ENCODE measurements around the gene PTGDS.

The PTGDS gene

DNA sequence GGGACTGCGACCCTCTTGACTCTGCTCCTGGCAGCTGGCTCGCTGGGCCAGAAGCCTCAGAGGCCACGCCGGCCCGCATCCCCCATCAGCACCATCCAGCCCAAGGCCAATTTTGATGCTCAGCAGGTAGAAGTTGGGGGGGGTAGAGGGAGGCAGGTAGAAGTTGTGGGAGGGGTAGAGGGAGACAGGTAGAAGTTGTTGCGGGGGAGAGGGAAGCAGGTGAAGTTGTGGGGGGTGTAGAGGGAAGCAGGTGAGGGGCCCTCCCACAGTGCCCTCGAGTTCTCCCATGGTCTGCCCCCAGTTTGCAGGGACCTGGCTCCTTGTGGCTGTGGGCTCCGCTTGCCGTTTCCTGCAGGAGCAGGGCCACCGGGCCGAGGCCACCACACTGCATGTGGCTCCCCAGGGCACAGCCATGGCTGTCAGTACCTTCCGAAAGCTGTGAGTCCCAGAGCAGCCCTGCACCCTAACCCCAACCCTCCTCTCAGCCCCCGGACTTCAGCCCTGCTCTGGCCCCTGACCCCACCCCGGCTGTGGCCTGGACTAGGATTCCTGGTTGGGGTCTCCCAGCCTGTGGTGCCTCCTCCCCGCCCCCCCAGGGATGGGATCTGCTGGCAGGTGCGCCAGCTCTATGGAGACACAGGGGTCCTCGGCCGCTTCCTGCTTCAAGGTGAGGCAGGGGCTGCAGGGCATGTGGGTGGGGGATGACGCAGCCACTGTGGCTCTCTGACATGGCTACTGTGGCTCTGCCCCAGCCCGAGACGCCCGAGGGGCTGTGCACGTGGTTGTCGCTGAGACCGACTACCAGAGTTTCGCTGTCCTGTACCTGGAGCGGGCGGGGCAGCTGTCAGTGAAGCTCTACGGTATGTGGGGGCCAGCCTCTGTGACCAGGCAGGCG is 31.7 kb upstream of the PTGDS start:
- DNase-seq (ENCODE audit: low read depth) = no peak

DNA sequence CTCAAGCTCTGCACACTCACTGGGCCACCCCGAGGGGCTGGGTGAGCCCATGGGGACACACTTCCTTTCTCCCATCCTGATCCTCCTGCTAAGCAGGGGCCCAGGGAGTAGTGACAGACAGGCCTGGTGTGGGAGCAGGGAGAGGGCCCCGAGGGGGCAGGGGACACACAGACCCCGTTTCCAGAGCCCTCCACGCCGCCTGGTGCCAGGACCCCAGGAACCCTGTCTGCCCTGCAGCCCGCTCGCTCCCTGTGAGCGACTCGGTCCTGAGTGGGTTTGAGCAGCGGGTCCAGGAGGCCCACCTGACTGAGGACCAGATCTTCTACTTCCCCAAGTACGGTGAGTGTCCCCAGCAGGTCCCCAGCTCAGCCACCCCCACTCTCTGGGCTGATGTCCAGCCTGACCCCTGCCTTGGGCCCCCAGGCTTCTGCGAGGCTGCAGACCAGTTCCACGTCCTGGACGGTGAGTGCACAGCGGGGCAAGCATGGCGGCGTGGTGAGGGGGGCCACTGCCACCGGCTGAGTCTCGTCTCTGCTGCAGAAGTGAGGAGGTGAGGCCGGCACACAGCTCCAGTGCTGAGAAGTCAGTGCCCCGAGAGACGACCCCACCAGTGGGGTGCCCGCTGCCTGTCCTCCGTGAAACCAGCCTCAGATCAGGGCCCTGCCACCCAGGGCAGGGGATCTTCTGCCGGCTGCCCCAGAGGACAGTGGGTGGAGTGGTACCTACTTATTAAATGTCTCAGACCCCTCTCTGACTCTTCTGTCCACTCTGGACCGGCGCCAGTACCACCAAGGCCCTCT is 30.9 kb upstream of the PTGDS start:
- no peak for DNase-seq (ENCODE audit: low read depth)

DNA sequence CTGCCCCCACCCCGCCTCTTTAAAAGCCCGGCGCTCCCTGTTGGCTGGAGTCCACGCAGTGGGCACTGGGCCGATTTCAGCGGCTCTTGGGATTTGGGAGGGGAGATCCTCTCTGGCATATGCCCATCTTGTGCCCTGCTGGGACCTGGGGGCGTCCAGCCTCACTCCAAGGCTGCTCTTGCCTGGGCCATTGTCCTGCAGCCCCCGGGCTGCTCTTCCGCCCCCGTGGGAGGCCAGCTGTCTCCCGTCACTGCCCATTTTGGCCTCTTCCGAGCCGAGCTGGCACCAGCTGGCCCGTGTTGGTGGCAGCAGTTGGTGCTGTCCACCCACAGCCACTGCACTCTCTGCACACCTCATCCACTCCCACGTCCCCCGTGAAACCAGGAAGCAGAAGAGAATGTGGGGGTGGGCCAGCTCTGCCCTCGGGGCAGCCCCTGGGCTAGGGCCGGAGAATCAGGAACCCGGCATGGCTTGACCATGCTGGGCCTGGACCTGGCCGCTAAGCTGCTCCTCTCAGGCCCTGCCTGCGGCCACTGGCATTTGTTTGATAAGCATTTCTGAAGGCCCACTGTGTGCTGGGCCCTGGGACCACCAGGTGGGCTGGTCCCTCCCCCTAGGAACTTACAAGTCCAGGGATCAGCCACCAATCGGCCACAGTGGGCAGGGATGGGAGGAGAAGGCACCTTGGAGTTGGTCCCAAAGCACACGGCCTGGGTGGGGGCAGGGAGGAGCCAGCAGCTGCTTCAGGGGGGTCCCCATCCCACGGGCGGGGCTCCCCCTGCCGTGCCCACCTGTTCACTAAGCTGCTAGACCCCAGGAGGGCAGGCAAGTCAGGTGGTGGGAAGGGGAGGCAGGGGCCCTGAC is 30.0 kb upstream of the PTGDS start:
- DNase-seq (ENCODE audit: low read depth) = no peak

DNA sequence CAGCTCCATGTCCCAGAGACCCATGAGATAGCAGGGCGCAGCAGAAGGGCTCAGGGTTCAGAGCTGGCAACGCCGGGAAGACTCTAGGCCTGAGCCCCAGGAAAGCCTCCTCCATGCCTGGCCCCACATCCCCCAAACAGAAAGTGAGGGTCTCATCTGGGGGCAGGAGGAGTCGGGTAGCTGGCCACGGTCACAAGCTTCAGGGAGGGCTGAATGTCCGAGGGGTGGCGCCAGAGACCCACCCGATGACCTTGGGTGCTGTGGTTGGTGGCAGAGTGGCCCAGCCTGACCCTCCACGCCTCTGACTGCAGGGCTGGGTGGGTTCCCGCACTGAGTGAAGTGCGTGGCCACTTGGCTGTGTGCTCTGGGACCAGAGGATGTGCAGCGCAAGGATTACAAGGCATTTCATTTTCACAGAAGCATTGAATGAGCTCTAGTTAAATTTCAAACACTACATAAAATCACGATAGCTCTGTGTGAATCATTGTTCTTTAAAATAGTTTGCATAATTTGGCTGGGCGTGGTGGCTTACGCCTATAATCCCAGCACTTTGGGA is 29.3 kb upstream of the PTGDS start:
- DNase-seq (ENCODE audit: low read depth) = no peak

DNA sequence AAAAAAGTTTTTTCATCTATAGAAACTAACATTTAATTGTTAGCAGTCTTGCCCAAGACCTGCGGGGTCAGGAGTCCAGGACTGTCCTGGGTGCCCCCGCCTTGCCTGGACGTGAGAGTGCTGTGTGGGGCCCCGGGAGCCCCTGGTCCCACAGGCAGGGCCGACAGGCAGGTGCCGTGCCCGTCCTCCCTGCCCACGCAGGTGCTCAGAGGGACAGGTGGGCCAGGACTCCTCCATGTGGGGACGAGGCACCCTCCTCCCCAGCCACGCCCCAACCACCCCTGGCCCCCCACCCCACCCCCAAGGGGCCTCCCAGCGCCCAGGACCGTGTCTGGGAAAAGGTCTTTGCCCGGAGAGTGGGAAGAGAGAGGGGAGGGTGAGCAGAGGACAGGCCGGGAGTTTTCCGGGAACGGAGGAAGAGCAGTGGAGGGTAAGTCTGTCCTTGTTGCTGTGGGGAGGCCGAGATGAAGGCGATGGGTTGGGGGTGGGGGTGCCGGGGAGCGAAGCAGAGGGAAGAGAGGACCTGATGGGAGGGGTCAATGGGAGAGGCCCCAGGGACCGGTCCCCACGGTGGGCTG is 28.0 kb upstream of the PTGDS start:
- no peak for DNase-seq (ENCODE audit: low read depth)

DNA sequence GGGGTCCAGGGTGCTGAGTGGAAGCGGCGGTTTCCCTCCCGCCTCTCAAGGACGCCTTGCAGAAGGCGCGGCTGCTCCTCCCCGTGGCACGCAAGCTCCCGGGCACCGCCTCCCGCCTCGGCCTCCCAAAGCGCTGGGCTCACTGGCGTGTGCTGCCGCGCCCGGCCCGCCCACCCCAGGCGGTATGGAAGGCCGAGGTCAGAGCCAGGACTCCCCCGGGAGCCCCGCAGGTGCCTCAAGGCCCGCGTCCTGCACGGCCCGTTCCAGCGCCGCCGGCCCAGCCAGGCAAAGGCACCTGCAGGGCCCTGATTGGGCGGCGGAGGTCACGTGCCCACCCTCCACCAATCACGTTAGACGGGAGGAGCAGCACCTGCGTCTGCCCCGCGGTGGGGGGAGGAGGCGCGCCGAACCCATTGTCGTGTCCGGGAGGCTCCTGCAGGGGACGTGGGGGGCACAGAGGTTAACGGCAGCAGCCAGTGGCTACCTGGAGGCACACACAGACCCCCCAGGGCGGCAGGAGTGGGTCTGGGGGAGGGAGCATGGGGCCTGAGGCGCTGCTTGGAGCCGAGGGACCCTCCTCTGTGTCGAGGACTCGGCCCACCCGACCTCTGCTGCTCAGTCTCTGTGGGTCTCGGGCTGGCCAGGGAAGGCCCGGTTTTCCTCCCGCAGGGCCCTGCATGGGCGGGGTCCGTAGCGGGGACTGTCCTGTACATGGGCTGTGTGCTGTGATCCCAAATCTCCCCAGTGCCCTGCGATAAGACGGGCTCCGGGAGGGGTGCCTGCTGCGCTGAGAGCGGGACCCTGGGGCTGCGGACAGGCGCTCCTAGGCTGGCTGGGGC is 27.3 kb upstream of the PTGDS start:
- DNase-seq (ENCODE audit: low read depth) = peak; percentile 93

DNA sequence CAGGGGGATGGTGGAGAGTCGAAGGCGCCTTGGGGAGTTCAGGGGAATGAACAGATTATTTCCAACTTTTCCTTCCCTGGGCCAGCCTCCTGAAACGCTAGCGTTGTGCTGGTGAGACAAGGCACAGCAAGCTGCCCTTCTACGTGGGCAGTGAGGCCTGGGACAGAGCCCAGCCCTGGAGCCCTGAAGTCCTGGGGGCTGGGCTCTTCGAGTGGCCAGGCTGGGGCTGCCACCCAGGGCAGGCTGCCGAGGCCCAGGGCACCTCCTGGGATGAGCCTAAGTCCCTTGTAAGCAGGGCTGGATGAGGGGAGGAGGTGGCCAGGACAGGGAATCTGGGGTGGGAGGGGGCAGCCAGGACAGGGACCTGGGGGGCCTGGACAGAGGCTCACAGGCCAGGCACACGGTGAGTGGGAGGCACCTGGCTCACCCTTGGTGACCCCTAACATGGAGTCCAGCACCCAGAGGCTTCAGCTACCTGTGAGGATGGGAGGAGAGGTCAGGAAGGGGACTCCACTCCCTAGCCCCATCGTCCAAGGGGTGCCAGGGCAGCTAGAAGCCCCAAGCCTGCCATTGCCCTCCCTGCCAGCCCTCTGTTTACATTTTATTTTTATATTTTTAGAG is 26.5 kb upstream of the PTGDS start:
- no peak for DNase-seq (ENCODE audit: low read depth)

DNA sequence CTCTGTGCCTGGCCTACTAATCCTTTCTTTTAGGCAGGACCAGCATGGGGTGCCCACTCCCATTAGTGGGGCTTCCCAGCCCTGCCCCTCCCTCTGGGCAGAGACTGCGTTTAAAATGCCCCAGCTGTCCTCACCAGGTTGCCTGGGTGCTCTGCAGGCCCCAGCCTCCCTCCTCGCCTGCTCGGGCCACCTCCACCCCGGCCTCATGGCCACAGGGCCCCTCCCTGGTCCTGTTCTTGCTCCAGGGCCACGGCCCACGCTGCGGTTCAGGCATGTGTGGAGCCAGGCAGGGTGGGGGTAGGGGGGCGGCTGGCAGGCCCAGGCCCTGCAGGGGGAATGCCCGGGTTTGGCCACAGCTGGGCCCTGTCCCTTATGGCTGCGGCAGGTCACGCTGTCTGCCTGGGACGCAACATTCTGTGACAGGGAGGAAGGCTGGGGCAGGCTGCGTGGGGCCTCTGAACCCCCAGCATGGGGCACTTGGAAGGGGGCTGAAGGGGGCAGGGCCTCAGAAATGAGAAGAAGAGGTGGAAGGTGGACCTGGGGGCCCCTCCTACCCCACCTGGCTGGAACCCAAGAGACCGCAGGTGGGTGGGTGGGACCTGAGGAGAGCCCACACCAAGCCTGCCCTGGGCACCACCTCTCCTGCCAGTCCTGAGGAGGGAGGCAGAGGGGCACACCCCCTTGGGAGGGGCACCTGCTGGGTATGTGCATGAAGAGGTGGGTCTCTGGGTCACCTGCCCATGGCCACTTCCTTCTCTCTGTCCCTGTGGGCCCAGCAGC is 25.6 kb upstream of the PTGDS start, which contains the start of gene LCN12:
LCN12 (plus strand) TSS at position 733 of the 780 bp plus-strand sequence. CDS start 55 bp downstream, outside the sequence.
- no peak for DNase-seq (ENCODE audit: low read depth)

DNA sequence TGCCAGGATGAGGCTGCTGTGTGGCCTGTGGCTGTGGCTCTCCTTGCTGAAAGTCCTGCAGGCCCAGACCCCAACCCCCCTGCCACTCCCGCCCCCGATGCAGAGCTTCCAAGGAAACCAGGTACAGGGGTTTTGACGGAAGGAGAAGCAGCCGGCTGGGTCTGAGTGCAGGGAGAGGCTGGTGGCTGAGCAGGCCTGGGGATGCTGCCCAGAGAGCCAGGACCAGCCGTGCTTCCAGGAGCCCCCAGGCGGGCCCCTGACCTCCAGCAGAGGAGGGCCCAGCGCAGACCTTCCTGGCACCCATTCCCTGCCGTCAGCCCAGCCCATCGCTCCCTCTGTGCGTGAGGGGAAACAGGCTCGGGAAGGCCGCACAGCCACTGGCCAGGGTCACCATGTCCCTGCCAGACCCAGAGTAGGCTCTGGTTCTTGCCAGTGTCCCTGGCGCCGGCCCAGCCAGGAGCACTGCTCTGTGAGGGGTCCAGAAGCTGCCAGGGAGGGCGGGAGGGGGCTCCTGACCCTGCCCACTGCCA is 24.9 kb upstream of the PTGDS start:
- DNase-seq (ENCODE audit: low read depth) = no peak

DNA sequence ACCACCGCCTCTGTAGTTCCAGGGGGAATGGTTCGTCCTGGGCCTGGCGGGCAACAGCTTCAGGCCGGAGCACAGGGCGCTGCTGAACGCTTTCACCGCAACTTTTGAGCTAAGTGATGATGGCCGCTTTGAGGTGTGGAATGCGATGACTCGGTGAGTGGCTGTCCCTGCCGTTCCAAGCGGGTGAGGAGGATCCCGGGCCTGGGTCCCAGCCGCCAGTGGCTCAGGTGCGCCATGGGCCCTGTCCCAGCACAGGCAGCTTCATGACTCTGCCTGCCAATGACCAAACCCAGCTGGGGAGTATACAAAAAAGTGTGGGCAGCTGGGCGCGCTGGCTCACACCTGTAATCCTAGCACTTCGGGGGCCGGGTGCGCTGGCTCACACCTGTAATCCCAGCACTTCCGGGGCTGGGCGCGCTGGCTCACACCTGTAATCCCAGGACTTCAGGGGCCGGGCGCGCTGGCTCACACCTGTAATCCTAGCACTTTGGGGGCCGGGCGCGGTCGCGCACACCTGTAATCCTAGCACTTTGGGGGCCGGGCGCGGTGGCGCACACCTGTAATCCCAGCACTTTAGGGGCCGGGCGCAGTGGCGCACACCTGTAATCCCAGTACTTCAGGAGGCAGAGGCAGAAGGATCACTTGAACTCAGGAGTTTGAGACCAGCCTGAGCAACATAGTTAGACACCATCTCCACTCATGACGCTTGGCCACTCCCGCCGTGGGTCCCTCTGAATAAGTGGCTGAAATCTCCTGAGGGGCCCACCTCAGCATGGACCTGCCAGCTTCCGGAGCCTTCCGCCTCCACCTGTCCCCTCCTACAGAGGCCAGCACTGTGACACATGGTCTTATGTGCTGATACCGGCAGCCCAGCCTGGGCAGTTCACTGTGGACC is 24.2 kb upstream of the PTGDS start:
- DNase-seq (ENCODE audit: low read depth) = no peak

DNA sequence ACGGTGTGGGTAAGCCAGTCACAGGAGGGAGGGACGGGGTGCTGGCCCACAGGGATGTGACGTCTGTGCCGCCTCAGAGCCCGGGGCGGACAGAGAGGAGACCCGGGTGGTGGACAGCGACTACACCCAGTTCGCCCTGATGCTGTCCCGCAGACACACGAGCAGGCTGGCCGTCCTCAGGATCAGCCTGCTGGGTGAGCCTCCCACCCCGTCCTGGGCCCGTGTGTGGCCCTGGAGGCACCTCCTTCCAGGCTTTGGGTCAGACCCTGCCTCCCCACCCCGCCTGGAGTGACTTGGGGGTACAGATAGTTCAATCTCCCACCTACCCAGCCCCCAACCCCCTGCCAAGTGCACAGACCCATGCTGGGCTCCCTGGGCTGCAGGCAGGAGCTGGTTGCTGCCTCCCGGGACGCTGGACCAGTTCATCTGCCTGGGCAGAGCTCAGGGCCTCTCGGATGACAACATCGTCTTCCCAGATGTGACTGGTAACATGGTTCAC is 23.5 kb upstream of the PTGDS start:
- no peak for DNase-seq (ENCODE audit: low read depth)

DNA sequence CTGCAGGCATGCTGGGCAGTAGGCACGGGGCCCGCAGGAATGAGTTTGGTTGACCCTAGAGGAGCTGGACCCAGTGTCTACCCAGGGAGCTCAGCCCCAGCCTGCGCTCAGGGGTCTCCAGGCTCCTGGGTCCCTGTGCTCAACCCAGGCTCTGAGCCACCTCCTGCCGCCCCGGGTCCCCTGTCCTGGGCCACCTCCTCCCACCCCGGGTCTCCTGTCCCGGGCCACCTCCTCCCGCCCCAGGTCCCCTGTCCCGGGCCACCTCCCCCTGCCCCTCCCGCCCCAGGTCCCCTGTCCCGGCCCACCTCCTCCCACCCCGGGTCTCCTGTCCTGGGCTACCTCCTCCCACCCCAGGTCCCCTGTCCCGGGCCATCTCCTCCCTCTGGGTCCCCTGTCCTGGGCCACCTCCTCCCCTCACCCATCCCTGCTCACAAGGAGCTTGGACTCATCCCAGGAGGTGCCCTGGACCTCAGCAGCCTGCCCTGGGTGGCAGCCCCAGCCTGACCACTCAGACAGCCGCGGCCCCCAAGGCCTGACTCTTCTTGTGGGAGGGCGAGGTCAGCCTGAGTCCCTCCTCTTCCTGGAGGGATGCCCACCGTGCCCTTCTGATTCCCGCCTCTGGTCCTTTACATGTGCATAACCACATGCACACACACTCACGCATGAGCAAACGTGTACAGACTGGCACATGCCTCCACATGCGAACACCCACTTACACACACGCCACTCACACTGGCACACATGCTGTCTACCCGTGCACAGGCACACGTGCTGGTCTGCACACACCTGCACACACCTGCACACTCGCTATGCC is 22.8 kb upstream of the PTGDS start:
- no peak for DNase-seq (ENCODE audit: low read depth)

DNA sequence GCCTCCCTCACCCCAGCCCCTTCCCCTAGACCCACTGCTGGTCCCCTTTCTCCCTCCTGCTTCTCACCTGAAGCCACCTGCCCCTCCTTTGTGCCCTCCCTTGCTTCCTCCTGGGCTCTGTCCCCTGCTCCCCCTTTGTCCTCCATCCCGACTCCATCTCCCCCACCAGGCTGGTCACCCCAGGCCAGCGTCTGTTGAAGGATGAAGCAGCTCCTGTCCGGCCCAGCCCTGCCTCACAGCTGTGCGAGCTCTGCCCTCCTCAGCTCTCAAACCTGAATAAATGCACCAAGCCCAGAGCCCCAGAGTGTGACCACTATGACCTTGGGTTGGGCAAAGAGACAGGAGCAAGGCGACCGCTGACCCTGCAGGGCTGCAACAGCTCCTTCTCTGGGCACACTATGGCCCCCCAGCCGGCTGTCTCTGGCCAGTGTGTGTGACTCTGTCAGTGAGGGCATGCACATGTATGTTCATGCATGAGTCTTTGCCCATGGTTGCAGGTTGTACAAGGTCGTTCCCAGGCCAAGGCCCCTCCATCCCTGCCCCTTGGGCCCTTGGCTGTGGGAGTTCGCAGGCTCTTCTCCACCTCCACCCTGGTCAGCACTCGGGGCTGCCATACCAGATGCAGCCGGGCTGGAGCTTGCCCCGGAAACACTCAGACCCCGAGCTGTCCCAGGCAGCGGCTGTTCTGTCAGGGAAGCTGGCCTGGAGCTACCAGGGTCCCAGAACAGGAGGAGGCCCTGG is 21.9 kb upstream of the PTGDS start:
- DNase-seq (ENCODE audit: low read depth) = no peak

DNA sequence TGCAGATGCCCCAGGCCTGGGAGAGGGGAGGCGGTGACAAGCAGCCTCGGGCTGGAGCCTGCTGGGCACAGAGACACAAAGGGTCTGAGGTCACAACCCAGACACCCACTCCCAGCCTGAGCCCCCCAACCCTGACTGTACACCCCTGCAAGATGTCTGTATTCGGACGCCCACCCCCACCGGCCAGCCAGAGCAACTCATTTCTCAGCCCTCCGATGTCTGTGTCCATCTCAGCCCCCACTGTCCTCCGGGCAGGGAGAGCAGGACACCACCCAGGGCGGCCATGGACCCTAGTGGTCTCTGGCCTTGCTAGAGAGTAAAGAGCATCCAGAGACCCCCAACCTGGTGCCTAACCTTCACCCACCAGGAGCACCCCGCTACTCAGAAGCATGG is 21.4 kb upstream of the PTGDS start:
- DNase-seq (ENCODE audit: low read depth) = no peak

DNA sequence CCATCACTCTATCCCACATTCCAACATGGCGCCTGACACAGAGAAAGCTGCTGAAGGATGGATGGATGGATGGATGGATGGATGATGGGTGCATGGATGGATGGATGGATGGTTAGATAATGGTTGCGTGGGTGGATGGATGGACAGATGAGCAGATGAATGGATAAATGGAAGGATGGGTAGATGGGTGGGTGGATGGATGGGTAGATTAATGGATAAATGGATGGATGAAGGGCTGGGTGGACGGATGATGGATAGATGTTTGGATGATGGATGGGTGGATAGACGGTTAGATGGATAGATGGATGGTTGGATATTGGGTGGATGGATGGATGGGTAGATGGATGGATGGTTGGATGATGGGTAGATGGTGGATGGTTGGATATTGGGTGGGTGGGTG is 20.7 kb upstream of the PTGDS start:
- DNase-seq (ENCODE audit: low read depth) = no peak

DNA sequence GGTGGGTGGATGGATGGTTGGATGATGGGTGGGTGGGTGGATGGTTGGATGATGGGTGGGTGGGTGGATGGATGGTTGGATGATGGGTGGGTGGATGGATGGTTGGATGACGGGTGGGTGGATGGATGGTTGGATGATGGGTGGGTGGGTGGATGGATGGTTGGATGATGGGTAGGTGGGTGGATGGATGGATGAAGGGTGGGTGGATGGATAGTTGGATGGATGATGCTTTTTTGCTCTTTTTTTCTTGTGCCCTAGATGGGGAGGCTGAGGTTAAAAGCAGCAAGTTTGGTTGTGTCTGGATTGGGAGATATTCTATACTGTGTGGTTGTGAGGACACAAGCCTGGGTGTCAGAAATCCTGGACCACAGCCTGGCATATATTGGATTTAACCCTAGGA is 19.8 kb upstream of the PTGDS start:
- DNase-seq (ENCODE audit: low read depth) = no peak
